Stimulated activated CD8-positive, alpha-beta memory T cell treated with anti-CD3 and anti-CD28 coated beads, Interleukin-4, amount 100 ng/mL, for 24 hours (primary cell): ENCODE results near the gene GNG14.
A peak's percentile ranks its signal among the peaks of the same experiment; 100 is the strongest.
"Not testable (repeated sequence)": the region's sequence is repeated elsewhere in the genome, so short reads cannot be mapped to it uniquely, and the experiment has no call there.

Source experiments
- DNase-seq: peaks from one replicate; pipeline ENCODE4 v3.0.0-alpha.2; 2020; ENCODE audit warnings: low read depth

Gene GNG14

DNA sequence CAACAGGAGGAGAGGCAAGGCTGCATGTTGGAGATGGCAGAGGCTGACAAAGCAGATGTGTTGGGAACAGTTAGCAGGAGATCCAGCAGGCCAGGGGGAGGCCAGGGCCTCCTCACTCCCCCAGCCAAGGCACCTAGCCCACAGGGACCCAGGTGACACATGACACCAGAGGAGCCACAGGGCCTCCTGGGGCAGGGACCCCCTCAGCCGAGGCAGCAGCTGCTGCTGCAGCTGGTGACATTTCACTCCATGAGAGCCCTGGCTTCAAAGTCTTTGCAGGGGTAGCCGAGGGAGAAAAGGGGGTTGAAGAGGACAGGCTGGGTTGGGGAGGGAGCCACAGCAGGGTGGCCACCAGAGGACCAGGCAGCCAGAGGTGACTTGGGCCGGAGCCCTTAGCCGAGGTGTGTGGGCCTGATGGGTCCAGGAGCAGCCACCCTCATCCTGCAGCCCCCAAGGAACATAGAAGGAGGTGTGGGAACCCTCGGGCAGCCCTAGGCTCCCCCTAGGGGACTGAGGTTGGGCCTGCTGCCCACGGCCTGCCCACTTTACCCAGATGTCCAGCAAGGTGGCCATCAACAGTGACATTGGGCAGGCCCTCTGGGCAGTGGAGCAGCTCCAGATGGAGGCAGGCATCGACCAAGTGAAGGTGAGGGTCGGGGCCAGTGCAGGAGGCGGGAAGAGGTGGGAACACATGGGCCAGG is at the start of gene GNG14:
TSS of gene GNG14 (plus strand) at position 503 of the 701 bp plus-strand sequence. CDS start at position 554, 51 bp downstream.
- DNase-seq, result no peak

DNA sequence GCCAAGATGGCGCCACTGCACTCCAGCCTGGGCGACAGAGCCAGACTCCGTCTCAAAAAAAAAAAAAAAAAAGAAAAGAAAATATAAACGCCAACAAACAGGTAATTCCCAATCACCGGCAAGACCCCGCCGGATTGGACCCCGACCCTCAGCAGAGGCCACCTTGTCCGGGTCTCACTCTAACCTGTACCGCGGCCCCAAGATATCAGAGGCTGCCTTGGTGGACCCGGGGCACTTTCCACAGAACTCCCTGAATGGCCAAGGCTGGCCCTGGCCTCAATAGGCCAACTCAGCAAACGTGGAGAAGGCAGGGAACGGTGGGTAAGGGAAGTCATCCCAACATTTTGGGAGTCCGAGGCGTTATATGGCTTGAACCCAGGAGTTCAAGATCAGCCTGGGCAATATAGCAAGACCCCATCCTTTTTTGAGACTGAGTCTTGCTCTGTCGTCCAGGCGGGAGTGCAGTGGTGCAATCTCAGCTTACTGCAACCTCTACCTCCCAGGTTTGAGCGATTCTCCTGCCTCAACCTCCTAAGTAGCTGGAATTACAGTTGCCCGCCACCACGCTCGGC is 49.1 kb upstream of the GNG14 start:
- DNase-seq, result no peak

DNA sequence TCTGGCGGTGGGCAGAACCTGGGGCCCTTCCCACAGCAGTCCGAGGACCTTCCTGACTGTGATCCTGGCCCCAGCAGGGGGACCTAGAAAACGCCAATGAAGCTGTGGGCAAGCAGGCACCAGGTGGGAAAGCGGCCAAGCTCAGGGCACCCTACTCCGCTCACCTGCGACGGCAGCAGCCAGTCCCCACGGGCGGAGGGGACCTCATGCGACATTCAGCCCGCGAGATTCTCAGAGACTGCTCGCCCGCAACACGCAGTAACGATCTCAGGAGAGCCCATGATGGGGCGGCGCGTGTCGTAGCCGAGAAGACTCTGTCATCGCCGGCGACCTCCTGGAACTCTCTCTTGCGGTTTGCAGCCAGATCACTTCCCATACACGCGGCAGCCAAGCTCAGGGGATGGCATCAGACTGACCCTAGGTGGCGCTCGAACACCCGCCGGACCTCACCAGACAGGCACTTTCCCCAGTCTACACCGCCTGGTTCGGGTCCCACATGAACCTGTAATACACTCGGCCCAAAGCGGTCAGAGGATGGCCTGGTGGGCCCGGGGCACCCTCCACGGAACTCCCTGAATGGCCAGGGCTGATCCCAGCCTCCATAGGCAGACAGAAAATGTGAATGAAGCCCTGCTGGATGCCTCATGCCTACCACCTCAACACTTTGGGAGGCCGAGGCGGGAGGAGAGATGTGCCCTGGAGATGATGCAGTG is 47.7 kb upstream of the GNG14 start:
- peak; percentile 82 for DNase-seq

DNA sequence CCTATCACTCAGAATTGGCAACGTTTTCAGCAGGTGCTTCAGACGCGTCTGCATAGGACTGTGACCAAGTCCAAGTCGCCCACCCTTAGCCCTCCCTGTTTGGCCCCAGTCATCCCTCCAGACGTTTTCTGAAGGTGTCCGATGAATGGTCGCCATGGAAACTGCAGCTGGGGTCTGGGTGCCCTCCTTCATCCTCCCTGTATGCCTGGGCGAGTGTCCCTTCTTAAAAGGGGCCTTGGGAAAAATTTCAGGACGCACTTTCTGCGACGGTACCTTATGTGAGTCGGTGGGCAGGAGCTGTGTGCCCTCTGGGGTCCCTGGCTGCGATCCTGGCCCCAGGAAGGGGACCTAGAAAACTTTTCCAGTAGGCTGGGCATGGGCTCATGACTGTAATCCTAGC is 46.3 kb upstream of the GNG14 start:
- no peak for DNase-seq

DNA sequence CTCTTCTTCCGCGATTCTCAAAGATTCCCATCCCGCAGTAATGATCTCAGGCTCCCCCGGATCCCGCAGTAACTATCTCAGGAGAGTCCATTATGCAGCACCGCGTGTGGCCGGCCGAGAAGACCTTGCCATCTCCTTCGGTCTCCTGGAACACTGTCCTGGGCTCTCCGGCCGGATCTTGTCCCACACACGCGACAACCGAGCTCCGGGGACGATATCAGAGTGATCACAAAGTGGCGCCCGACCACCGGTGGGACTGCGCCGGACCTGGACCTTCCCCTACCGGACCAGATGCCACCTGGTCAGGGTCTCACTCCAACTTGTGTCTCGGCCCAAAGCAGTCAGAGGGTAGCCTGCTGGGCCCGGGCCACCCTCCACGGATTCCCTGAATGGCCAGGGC is 45.3 kb upstream of the GNG14 start:
- DNase-seq, result no peak

DNA sequence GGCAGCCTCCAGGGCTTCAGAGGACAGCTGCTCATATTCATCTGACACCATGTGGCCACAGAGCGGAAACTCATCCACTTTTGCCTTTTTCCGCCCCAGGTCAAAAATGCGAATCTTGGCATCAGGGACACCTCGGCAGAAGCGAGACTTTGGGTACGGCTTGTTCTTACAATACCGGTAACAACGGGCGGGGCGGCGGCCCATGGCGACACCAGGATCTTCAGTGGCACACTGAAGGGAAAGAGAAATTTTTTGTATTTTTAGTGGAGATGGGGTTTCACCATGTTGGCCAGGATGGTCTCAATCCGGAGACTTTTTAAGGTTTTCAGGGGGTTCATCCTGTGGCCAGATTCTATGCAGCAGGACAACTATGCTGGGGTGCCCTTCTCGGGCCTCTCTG is 44.1 kb upstream of the GNG14 start:
- DNase-seq, result not testable (repeated sequence)

DNA sequence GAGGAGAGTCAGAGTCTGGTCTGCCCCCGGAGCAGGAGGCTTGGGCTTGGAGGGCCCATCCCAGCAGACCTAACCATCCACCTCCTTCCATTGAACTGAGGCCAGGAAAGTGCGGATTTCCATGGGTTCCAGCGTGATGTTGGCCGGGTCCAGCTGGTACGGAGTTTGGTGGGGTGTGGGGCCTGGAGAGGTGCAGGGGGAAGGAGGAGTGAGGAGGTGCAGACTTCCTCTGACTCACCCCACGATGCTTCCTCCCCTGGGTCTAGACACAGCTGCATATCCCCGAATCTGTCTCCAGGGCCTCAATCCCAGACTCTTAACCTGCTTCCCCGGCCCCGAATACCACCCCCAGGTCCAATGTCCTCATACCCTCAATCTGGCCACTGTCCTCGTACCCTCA is 41.2 kb upstream of the GNG14 start:
- no peak for DNase-seq

DNA sequence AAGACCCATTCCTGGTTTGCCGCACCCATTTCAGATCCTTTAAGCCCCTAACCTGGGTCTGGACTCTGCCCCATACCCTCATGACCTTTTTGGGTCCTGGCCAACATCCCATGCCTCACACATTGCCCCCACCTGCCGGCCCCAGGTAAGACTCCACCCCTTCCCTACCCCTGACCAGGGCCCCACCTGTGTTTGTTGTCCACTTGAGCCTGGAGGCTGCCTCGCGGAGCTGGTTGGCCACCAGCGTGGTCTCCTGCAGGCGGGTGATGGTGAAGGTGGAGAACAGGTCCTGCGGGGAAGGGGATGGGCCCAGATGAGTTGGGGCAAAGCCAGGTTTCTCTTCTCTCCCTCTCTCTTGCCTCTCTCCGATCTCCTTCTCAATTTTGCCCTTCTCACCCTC is 40.8 kb upstream of the GNG14 start:
- no peak for DNase-seq

DNA sequence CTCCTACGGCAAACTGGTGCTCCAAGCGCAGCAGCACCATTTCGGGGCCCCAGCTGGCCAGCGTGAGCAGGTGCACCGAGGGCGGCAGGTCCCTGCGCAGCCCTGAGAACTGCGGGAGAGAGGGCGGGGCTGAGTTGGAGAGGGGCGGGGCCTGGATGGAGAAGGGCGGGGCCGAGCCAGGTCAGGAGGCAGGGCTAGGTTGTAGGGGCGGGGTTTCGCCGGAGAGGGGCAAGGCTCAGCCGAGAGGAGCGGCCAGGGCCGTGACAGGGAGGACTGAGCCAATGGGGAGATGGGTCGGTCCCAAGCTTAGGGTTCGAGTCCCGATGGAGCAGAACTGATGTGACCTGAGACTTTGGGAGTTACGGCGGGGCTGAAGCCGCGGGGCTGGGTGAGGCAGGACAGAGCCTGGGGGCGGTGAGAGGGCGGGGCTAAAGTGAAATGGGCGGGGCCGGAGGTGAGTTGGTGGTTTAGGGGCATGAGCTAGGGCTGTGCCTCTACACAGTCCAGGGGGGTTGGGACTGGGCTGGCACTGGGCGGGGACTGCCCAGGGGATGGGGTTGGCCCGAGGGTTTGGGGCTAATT is 40.2 kb upstream of the GNG14 start:
- no peak for DNase-seq

DNA sequence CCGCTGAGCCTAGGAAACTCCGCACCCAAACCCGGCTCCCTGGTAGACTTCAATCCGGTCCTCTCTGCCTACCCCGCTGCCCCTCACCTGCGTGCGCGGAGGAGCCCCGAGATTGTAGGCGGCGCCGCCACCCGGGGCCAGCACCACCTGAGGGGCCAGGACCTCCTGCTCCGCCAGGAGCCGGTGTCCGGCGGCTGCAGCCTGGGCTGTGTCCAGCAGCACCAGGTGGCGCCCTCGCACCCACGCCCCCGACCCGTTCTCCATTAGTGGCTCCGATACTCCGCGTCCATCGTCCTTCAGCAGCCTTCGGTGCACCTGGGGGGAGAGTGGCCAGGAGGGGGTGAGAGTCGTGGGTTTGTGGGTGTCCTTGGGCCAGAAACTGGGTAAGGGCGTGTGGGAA is 39.7 kb upstream of the GNG14 start:
- DNase-seq, result no peak

DNA sequence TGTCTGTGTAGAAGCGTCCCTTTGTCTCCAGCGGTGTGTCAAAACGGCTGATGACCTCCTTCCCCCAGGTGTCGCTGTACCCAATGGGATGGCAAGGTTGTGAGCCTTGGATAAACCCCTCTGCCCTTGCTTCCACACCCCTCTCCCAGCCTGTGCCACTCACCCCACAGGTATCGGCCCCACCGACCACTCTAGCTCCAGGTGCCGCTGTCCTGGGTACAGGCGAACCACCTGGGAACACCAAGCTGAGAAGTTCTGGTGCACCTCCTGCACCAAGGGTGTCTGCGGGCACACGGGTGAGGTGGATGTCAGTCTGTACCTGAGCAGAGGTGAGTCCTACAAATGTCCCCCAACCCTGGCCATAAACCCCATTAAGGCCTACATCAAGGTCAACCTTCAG is 37.9 kb upstream of the GNG14 start:
- no peak for DNase-seq

DNA sequence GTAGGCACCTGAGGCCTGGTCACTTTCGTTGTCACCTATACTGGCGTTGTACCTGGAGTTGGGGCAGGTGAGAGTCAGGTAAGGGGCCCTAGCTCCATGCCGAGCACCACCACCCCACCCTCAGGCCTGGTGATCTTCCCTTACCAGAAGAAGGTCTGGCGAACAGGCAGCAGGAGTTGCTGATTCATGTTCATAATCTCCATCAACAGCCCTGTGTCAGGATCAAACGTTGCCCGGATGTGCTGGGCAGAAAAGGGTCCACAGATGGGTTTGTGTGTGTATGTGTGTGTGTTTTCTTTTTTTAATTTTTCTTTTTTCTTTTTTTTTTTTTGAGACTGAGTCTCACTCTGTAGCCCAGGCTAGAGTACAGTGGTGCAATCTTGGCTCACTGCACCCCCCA is 35.6 kb upstream of the GNG14 start:
- DNase-seq, result no peak

DNA sequence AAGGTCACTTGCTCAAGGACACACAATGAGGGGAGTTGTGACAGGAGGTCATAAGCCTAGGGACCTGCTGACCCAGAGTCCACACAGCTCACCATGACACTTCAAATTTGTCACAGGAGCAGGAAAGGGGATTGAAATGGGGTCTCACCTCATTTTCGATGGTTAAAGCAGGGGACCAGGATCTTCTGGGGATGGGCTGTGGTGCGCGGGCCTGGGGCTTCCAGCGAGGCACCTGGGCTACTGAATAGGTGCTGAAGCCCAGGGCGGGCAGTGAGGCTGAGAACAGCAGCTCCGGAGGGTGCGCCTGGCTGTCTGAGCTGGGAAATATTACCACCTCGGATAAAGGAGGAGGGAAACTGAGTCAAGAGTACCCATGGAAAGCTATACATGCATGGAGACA is 32.3 kb upstream of the GNG14 start:
- DNase-seq, result no peak

DNA sequence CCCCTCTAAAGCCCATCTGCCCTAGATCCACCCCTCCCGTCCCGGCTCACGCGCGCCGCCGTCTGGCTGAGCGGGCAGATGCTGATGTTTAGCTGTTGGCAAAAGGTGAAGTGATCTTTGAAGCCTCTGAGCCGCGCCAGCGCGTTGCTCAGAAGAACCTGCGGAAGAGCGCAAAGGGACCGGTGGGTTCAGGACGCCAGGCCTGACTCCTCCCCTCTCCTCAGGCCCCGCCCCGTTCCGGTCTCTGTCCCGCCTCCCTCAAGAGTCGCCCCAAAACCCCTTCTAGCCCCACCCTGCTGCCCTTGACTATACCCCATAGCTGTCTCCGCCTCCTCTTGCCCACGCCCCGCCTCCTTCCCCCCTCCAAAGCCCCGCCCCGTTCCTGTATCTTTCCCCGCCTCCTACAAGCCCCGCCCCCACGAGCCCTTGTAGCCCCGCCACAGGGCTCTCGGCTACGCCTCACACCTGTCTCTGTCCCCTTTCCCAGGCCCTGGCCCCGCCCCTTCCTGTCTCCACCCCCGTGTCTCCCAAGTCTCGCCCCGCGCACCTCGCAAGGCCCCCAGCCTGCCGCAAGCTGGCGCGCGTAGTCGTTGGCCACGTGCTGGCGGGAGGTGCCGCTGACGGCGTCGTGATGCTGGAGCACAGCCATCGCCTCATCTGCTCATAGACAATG is 30.8 kb upstream of the GNG14 start:
- no peak for DNase-seq

DNA sequence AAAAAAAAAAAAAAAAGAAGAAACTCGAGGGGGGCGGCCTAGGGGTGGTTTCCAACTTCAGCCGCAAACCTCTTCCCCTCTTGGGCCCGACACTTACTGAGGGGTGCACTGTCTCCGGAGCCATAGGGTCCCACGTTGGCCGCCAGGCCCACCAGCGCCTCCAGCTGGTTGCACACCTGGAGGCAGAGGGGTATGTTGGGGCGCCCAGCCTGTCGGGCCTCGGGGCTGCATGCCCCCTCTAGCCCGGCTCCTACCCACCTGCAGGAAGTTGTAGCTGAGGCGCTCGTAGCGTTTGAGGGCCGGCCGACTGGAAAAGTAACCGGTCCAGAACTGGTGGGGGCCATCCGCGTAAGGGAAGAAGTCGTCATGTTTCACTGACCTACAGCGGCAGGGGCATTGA is 29.8 kb upstream of the GNG14 start:
- DNase-seq, result no peak

DNA sequence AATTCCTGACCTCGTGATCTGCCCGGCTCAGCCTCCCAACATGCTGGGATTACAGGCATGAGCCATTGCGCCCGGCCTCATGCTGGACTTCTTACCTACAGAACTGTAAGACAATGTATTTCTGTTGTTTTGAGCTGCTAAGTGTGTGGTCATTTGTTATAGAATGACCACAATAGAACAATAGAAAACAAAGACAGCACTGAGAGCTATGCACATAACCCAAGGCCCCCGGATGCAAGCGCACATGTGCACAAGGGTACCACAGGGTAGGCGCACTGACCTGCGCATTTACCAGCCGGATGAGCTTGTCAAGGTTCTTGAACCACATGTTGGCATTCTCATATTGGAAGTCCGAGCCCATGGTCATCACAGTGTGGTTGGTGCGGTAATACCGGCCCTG is 26.8 kb upstream of the GNG14 start:
- no peak for DNase-seq

DNA sequence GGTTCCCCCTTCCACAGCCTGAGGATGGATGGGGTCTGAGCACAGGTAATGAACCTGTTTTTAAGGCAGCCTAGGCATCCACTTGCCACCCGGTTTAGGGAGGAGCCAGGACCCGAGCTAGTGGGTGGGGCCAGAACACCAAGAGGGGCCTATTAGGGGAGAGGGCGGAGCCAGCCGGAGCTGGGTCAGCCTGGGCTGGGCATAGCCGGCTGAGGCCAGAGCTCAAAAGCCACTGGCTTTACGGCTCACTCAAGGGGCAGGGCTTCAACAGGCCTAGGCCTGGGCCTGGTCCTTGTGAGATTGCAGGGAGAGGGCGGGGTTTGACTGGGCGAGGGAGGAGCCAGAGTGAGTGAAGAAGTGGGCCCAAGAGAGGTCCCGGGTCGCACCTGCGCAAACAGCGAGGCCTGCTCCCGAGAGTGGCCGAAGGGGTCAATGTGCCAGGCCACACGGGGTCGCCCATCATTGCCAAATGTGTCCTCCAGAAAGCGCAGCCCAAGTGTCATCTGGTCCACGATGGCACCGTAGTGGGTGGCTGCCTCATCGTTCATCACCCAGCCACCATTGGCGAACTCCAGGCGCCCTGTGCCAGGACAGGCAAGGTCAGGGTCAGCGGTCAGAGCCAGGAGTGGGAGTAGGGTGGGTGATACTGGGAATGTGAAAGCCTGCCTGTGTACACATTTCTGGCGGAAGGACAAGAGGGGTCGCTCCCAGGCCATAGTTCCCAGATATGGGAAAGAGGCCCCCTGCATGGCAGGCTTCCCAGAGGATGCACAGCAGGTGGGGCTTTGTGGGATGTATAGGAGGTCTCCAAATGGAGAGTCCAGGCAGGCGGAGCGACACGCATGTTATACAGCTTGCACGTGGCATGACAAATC is 23.2 kb upstream of the GNG14 start:
- DNase-seq, result no peak

DNA sequence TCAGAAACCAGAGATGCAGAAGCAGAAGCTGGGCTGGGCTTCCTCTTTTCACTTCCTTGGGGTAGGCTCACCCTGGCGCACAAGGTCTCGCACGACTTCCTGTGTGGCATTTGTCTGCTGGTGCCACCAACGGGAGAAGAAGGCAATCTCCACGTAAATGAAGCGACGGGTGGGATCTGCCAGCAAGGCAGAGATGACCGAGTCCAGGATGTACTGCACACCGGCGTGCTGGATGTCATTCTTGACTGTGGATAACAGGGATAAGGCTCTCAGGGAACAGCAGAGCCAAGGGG is 22.6 kb upstream of the GNG14 start:
- DNase-seq, result no peak

DNA sequence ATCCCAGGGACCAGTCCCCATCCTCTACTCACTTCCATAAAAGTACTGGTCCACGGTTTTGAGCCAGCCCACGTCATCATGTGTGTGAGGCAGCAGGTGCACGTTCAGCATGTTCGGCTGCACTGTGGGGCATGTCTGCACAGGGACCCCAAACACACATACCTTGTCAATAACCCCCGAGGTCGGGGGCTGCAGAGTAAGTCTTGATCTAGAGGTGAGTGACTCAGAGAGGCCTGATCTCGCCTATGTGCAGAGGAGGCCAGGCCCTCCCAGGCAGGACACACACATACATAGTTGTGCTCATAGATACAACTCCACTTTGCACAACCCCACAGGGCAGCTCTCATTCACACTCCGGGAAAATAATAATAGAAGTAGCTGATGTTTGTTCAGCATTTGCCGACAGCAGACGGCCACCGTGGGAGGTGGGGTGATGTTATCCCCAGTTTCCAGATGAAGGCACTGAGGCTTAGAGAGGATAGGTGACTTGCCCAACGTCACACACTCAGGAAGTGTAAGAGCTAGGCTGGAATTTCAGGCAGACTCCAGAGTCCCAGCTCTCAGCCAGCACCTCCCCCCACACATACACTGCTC is 22.0 kb upstream of the GNG14 start:
- no peak for DNase-seq

DNA sequence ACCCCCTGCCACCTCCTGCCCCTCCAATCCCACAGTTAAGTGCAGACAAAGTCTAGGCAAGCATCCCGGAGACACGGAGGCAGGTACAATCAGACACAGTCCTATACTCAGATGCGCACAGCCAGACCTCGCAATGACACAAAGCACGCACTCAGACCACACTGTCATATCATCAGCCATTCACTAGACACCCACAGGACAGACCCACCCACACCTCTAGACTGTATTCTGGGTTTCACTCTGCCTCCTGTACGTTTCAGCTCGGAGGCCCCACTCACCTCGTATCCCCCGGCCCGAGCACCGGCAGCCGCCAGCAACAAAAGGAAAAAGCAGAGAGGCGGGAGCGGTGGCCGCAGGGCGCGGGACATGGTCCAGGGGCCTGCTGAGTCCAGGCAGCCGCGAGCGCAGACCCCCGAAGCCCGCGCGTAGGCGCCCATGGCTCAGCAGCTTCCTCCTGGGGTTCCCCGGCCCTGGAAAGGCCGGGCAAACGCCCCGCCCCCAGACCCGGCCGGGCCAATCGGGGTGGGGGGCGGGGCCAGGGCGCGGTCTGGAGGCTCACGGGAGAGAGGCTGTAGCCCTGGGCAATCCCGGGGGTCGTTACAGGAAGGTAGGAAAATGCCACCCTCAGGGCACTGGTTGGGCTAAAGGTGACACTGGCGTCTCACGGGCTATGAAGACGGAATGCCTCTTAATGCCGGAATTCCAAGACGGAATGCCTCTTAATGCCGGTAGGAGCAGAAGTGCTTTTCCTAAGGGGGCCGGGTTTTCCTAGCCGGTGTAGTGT is 21.3 kb upstream of the GNG14 start, which contains the start of the genes MAN2B1 and WDR83:
TSS of gene MAN2B1 (minus strand) at position 478 of the 784 bp plus-strand sequence. CDS start at position 437, 41 bp downstream.
TSS of gene WDR83 (plus strand) at position 543 of the 784 bp plus-strand sequence. CDS start 2,984 bp downstream, outside the sequence.
- DNase-seq, result peak; percentile 75
